Endodermal cell (in vitro differentiated cells): Measurements from ENCODE around the gene PHRF1. TPM values are rescaled to one million over a fixed set of nuclear protein-coding genes. Genes with fewer than 3 reads are reported as not detected.

ENCODE experiments used
- DNase-seq: peaks from one replicate; pipeline ENCODE4 v3.0.0-alpha.2; 2017
- H3K27ac ChIP-seq: 2 replicates; pipeline ENCODE4 v1.5.1; 2013; ENCODE audit warnings: mild to moderate bottlenecking, low read depth, low read length, moderate library complexity
- H3K27me3 ChIP-seq: 2 replicates; pipeline ENCODE4 v1.6.1; 2013; ENCODE audit warnings: mild to moderate bottlenecking, low read length, moderate library complexity; ENCODE audit not compliant: insufficient read depth, control insufficient read depth, poor library complexity, severe bottlenecking
- H3K36me3 ChIP-seq: 2 replicates; pipeline ENCODE4 v1.7.0; 2013; ENCODE audit warnings: mild to moderate bottlenecking, low read length, moderate library complexity; ENCODE audit not compliant: control insufficient read depth, insufficient read depth
- H3K4me1 ChIP-seq: one replicate; pipeline ENCODE4 v1.7.0; 2013; ENCODE audit warnings: low read length; ENCODE audit not compliant: control insufficient read depth, insufficient read depth
- H3K4me3 ChIP-seq: 2 replicates; pipeline ENCODE4 v1.5.1; 2013; ENCODE audit warnings: mild to moderate bottlenecking, low read length, moderate library complexity
- H3K9ac ChIP-seq: 2 replicates; pipeline ENCODE4 v1.6.1; 2013; ENCODE audit warnings: mild to moderate bottlenecking, low read length, moderate library complexity; ENCODE audit not compliant: poor library complexity, severe bottlenecking; ENCODE audit errors: extremely low read depth
- H3K9me3 ChIP-seq: 2 replicates; pipeline ENCODE4 v1.6.1; 2013; ENCODE audit warnings: mild to moderate bottlenecking, low read length, moderate library complexity; ENCODE audit not compliant: control insufficient read depth
- H3K27ac Mint-ChIP-seq: 2 replicates; pipeline ENCODE4 v1.8.0; 2020; ENCODE audit warnings: mixed read lengths
- H3K27me3 Mint-ChIP-seq: 2 replicates; pipeline ENCODE4 v1.8.0; 2021; ENCODE audit warnings: mild to moderate bottlenecking, mixed read lengths; ENCODE audit not compliant: insufficient read depth
- H3K36me3 Mint-ChIP-seq: 2 replicates; pipeline ENCODE4 v1.8.0; 2020; ENCODE audit warnings: low read depth, mixed read lengths
- H3K4me1 Mint-ChIP-seq: 2 replicates; pipeline ENCODE4 v1.8.0; 2020; ENCODE audit warnings: mixed read lengths
- H3K4me3 Mint-ChIP-seq: 2 replicates; pipeline ENCODE4 v1.8.0; 2020; ENCODE audit warnings: mild to moderate bottlenecking, moderate library complexity, mixed read lengths
- H3K9me3 Mint-ChIP-seq: 2 replicates; pipeline ENCODE4 v1.8.0; 2020; ENCODE audit warnings: mild to moderate bottlenecking, mixed read lengths
- WGBS, 2 experiments: methylation state at CpG; one replicate each; pipeline versions ENCODE4 v1.1.5 to v1.1.7; 2013; ENCODE audit warnings: missing lambda C conversion rate in 2 of 2, mixed read lengths in 1 of 2; ENCODE audit not compliant: insufficient coverage in 1 of 2, insufficient read length in 1 of 2; 5-methylcytosine and 5-hydroxymethylcytosine counted together
- total RNA-seq, 2 donors: library from RNA; stranded (reverse); fragmentation: NEBNext Ultra II Directional in 1 of 2; extraction: Animal tissue kit (Norgen Biotek cat#: 25700) in 1 of 2; gene quantifications; 2 replicates in 1 of 2; 3 replicates in 1 of 2; pipeline ENCODE4 v1.2.1, GENCODE V29; 2021
- TF ChIP-seq, protein P1 (sequence below): fragments of 200-600 bp; sonication (generic); conservative IDR thresholded peaks from 2 replicates; pipeline ENCODE4 v1.5.0; 2021; ENCODE audit warnings: antibody characterized with exemption, mild to moderate bottlenecking

Gene PHRF1
- total RNA-seq, 2 donors from 2014 or later, result 43.4 to 48.0 TPM

DNA sequence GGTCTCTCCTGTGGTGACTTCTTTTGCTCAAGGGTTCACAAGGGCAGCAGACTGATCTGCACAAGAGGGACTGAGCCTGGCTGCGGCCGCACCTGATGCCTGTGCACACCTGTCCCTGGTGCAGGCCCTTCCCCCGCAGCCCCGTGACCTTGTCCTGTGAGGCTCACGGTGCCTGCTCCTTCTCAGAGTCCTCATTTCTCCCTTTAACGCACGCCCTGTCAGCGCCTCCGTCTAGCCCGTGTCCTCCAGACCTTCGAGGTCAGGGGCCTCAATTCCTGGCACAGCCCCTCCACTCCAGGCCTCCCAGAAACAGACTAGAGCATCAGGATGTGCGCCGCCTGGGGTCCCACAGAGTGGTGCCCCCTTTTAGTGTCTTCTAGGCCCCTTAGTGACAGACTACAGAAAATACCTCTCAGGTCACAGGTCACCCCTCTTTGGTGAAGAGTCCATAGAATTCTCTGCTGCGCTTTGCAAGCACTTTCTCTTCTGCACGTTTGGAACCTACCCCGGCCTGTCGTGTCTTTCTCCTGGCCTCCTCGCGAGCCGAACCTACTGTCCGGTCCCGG is 59.8 kb downstream of the PHRF1 start:
- H3K4me3 ChIP-seq, result no peak overlapping the region
- Mint-ChIP-seq H3K27me3 (peaks cover 63% of the 10 kb centered on the region), H3K27ac (no peak overlapping the region), H3K36me3 (peaks cover 7% of the 10 kb centered on the region), H3K9me3 (no peaks in the 10 kb centered on the region), H3K4me3 (peak overlapping the region; percentile 24), H3K4me1 (peaks cover 9% of the 10 kb centered on the region)
- H3K9me3 ChIP-seq, result no peaks in the 10 kb centered on the region
- H3K36me3 ChIP-seq, result no peaks in the 10 kb centered on the region
- TF ChIP-seq, protein P1, sequence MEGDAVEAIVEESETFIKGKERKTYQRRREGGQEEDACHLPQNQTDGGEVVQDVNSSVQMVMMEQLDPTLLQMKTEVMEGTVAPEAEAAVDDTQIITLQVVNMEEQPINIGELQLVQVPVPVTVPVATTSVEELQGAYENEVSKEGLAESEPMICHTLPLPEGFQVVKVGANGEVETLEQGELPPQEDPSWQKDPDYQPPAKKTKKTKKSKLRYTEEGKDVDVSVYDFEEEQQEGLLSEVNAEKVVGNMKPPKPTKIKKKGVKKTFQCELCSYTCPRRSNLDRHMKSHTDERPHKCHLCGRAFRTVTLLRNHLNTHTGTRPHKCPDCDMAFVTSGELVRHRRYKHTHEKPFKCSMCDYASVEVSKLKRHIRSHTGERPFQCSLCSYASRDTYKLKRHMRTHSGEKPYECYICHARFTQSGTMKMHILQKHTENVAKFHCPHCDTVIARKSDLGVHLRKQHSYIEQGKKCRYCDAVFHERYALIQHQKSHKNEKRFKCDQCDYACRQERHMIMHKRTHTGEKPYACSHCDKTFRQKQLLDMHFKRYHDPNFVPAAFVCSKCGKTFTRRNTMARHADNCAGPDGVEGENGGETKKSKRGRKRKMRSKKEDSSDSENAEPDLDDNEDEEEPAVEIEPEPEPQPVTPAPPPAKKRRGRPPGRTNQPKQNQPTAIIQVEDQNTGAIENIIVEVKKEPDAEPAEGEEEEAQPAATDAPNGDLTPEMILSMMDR, result no peak
- no peak for DNase-seq
- H3K4me1 ChIP-seq, result peaks cover 3% of the 10 kb centered on the region
- H3K9ac ChIP-seq, result no peak overlapping the region
- H3K27me3 ChIP-seq, result peaks cover 55% of the 10 kb centered on the region
- 75 to 76% methylated on average over 20 to 22 of the region's 22 CpGs for WGBS, 2 experiments
- H3K27ac ChIP-seq, result no peak overlapping the region

DNA sequence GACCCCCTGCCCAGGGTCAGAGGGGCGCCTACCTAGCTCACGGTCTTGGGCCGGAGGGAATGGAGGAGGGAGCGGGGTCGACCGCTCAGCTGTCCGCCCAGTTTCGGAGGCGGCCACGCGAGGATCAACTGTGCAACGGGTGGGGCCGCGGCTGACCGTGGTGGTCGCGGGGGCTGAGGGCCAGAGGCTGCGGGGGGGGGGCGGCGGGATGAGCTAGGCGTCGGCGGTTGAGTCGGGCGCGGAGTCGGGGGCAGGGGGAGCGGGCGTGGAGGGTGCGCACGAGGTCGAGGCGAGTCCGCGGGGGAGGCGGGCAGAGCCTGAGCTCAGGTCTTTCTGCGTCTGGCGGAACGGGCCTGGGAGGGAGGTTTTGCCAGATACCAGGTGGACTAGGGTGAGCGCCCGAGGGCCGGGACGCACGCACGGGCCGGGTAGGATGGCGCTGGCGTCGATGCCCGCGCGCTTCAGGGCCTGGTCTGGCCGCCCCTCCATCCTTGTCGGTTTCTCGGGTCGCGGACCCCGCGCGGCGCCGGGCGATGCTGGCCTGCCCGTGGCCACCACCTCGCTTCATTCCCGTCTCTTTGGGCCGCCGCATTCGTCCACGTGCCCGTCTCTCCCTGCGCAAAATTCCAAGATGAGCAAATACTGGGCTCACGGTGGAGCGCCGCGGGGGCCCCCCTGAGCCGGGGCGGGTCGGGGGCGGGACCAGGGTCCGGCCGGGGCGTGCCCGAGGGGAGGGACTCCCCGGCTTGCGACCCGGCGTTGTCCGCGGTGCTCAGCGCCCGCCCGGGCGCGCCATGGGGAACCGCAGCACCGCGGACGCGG is 60.5 kb downstream of the PHRF1 start, which contains the start of gene DRD4:
TSS of gene DRD4 (plus strand) at position 759 of the 822 bp plus-strand sequence. CDS start at position 795, 36 bp downstream.
- Mint-ChIP-seq H3K27me3 (peaks cover 63% of the 10 kb centered on the region), H3K36me3 (peaks cover 7% of the 10 kb centered on the region), H3K9me3 (no peaks in the 10 kb centered on the region), H3K4me1 (peaks cover 9% of the 10 kb centered on the region), H3K4me3 (peak within 1 kb of the TSS; percentile 54), H3K27ac (no peak within 1 kb of the TSS)
- WGBS, 2 experiments, result 23 to 25% methylated on average over 31 to 100 of the region's 100 CpGs
- Histone ChIP-seq H3K27me3 (peaks cover 57% of the 10 kb centered on the region), H3K36me3 (no peaks in the 10 kb centered on the region), H3K4me1 (peaks cover 3% of the 10 kb centered on the region), H3K9ac (no peak within 1 kb of the TSS), H3K27ac (no peak within 1 kb of the TSS), H3K4me3 (peak within 1 kb of the TSS; percentile 60), H3K9me3 (no peaks in the 10 kb centered on the region)
- DNase-seq, result peak; percentile 80
- TF ChIP-seq, protein P1, result no peak

DNA sequence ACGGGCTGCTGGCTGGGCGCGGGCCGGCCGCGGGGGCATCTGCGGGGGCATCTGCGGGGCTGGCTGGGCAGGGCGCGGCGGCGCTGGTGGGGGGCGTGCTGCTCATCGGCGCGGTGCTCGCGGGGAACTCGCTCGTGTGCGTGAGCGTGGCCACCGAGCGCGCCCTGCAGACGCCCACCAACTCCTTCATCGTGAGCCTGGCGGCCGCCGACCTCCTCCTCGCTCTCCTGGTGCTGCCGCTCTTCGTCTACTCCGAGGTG is 61.0 kb downstream of the PHRF1 start:
- Histone ChIP-seq H3K4me1 (peaks cover 3% of the 10 kb centered on the region), H3K27ac (no peak overlapping the region), H3K9ac (no peak overlapping the region), H3K4me3 (peak overlapping the region; percentile 60), H3K9me3 (no peaks in the 10 kb centered on the region), H3K27me3 (peaks cover 57% of the 10 kb centered on the region), H3K36me3 (no peaks in the 10 kb centered on the region)
- TF ChIP-seq, protein P1, result no peak
- peaks cover 10% of the 10 kb centered on the region for H3K36me3 Mint-ChIP-seq
- no peaks in the 10 kb centered on the region for H3K9me3 Mint-ChIP-seq
- H3K4me3 Mint-ChIP-seq, result peak overlapping the region; percentile 54
- no peak overlapping the region for H3K27ac Mint-ChIP-seq
- WGBS, 2 experiments, result 2 to 4% methylated on average over 9 to 34 of the region's 34 CpGs
- peaks cover 9% of the 10 kb centered on the region for H3K4me1 Mint-ChIP-seq
- H3K27me3 Mint-ChIP-seq, result peaks cover 63% of the 10 kb centered on the region
- DNase-seq, result no peak
